GM19240 (cell line): ENCODE data around the gene IZUMO4.

ENCODE experiments used
- DNase-seq: peaks from one replicate; pipeline ENCODE4 v3.0.0; 2011; ENCODE audit warnings: low spot score; ENCODE audit not compliant: insufficient read length

IZUMO4 gene

DNA sequence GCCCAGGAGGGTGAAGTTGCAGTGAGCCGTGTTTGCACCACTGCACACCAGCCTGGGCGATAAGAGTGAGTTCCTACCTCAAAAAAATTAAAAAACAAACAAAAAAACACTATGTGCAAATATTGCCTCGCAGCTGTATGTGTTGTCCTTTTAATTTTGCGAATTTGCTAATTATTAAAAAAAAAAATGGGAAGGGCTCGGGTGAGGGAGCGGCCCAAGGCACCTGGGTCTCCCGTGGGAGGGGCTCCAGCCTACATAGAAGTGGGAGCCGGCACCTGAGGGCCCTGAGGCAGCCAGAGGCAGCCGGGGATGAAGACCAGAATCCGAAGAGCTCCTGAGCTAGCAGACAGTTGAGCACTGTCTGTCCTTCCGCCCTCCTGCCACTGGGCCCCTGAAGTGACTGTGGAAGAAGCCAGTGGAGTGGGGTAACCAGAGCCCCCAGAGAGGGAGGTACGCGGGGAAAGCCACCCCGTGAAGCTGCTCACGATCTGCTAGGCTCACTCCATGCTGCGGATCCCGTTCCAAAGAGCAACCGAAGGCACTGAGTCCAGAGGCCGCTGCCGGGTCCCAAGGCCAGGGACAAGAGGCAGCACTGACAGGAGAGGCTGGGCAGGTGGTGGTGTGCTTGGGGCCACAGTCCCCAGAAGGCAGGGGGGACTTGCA lies 6.5 kb downstream of the IZUMO4 start:
- DNase-seq, result no peak

DNA sequence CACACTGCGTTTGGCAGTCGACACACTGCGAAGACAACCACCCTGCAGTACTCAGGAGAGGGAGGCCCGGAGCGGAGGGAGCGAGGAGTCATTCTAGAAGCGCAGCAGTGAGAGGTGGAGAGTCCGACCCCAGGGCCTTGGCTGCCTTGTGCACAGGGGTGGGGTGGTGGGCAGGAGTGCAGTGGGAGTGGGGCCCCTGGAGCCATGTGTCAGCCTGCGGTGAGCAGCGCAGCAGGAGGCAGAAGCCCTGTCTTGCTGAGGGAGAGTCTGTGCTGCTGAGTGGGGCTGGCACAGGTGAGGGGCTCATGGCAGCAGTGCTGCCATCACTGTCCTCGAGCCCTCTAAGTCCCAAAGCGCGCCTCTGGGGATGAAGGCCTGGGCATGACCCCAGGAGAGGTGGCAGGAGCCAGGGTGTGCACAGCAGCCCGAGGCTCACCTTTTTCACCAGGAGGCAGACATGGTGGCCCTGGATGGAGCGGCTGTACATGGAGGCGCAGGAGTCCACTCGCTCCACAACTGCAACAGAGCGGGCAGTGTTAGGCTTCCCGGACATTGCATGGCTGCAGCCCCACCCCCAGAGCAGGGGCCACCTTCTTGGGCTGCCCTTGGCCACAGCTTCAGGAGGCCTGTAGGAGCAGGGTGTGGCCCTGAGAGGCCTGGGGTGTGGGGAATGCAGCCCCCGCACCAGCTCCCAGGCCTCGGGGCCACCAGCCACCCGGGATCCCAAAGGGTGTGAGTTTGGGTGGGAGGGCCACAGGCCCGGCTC lies 11.7 kb downstream of the IZUMO4 start:
- DNase-seq, result no peak

DNA sequence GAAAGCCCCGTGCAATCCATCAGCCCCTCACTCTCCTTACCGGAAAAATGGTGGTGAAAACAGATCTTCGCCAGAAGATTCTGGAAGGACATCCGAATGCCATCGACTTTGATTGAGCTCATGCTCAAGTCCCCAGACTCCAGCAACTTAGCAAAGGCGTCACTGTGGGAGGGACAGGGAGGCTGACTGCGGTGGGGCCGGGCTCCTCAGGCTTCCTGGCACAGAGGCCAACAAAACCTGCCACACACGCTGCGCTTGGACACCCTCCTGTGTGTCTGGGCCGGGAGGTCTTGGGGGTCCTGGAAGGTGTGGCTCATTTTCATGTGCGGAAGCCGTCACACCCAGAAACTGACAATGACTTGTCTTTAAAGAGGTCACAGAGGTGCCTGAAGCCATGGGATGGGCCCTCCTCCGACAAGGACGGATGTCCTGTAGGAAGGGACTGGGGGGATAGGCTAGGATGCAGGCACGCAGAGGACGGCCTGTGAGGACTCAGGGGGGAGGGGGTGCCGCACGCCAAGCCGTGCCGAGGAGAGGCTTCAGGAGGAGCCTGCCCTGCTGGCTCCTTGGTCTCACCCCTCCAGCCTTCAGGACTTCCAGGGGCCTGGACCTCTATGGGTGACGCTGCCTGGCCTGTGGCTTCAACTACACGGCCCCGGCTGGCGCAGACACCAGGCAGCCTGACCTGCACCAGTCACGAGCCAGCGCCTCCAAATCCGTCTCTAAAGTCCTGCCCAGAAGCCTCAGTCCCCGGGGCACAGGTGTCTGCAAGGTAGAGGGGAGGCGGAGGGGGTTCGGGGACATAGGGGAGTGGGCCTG lies 12.5 kb downstream of the IZUMO4 start:
- no peak for DNase-seq

DNA sequence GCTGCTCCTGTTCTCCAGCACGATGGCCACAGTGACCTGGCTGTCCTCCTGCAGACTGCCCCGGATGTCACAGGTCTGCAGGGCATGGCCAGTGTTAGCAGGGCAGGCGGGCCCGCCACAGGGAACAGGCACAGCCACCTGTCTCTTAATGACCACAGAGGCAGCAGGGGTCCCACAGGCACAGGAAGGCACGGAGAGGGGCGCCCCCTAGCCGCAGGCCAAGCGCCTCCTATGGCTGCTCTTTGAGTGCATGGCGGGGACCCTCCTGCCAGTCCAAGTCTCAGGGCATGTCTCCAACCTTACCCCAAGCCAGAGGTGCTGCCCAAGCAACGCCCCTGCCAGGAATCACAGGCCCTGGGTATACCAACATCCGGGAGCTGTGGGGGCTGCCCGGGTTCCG lies 14.1 kb downstream of the IZUMO4 start:
- no peak for DNase-seq

DNA sequence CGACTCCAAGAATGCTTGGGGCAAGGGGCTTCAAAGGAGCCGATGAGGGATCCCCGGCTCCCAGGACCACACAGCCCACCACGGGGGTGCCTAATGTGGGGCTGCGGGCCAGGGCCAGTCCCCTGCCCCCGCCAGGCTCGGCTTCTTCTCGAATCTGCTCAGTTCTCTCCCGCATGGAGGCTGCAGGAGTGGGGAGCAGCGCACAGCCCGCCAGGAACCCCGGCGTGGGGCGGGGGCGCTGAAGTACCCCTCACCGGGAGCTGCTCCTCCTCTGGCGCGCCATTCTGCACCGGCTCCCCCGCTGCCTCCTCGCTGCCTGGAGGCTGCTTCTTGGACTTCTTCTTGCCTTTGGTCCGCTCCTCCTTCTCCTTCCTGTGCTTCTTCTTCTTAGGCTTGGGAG lies 14.7 kb downstream of the IZUMO4 start:
- DNase-seq, result no peak

DNA sequence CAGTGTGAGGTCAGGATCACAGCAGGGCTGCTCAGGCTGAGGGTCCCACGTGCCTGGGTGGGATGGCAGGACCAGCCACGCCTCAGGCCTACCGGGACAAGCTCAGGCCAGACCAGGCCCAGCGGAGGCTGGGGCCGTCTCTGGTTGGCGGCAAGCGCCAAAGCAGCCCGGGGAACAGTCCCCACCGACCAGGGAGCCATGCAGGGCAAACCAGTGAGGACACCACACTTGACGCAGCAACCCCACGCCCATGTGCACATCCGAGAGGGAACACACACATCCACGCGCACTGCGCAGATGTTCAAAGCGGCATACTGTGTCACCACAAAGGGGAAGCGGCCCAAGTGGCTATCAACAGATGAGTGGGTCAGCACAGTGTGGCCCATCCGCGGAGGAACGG lies 15.2 kb downstream of the IZUMO4 start:
- no peak for DNase-seq

DNA sequence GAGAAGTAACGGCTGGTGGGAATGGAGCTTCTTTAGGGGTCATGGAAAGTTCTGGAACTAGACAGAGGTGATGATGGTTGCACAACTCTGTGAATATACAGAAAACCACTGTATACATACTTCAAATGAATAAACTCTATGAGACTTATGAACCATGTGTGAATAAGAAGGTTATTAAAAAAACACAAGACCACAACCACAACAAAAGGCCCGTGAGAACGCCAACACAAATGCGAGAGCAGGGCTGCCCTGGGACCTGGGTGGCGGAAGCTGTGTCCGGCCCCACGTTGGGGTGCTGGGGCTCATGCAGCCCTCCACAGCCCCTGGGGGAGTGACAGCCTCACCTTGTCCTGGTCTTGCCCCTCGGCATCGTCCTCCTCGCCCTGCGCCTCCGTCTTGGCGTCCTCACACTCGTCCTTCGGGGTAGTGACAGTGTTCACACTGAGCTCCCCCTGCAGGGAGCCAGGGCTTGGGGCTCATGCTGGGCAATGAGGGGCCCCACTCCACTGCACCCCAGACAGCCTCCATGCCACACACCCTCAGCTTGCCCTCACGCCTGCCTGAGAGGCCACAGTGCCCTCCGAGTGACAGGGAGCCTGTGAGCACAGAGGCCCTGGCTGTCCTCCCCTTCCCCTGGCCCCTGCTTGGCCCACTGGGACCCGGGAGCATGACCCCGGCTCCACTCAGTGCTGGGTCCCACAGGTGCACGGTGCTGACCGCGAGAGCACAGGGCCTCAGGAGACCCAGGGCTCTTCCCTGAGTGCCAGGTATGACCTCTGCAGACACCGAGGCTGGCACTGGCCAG lies 16.0 kb downstream of the IZUMO4 start:
- DNase-seq, result no peak

DNA sequence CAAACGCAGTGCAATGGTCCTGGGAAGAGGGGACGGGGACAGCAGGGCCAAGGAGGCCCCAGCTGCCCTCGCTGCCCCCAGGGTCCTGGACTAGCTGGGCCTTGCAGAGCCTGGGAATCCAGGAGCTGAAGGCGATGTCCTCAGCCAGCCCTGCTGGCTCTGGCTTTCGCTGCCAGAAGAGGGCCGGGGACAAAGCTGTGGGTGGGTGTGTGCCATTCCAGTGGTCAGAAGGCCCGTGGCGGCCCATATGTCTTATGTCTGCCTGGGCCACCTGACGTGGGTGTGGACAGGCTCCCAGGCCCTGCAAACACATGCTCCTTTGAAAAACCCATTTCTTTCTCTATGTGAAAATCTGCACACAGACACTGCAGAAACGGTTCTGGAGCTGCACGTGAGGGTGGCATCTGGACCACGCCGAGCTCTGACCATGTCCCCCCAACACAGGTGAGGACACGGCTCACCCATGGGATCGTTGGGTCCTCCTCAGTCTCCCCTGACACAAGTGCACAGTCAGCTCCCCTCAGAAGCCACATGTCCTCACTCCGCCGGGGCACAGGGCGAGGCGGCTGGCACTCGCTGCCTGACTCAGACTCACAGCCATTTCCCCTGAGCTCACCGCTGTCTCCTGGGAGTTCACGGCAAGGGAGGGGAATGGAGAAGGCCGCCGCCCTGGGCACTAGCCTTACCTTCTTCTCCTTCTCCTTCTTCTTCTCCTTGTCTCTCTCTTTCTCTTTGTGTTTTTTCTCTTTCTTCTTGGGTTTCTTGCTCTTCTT lies 16.9 kb downstream of the IZUMO4 start:
- no peak for DNase-seq

DNA sequence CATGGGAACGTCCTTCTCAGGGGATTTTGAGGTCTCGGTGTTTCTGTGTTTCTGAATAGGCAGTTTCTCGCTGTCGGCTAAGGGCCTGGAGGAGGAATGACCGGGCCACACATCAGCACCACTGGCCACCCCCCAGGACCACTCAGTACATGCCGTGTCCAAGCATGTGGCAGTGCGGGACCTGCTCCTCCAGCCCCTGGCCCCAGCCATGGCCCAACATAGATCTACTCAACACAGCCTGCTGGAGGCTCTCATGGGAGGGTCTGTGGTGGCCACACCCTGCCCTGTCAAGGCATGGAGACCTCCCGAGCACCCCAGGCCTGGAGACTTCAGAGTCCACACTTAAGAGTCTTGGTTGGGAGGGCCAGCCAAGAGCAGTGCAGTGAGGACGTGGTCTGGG lies 17.5 kb downstream of the IZUMO4 start:
- DNase-seq, result no peak

DNA sequence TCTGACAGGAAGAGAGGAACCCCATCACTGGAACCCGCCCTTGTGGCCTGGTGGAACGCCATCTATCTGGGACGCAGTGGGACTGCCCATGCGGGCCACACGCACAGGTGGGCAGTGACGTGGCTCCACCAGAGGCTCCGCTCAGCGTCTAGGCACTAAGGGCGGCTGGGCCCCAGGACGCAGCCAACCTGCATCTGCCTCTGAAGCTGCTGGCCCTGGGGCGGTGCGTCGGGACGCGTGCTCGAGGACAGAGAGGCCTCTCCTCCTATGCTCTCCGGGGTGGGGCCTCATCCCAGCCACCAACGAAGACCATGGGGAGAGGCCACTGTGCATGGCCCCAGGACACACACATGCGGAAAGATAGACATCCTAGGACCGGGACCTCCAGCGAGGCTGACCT lies 18.1 kb downstream of the IZUMO4 start:
- no peak for DNase-seq

DNA sequence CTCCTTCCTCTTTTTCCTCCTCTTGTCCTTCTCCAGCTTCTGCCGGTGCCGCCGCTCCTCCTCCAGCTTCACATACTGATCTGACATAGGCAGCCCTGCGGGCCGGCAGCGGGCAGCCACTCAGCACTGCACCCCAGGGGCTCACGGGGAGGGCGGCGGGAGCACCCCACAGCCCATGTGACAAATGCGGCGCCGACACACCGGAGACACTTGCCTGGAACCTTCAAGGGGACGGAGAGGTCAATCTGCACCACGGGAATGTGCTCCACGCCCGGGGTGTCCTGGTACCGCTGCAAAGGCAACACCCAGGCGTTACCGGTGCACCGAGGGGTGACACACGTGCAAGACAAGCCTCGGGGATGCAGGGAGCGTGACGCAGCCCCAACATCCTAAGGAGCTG lies 18.6 kb downstream of the IZUMO4 start:
- DNase-seq, result no peak

DNA sequence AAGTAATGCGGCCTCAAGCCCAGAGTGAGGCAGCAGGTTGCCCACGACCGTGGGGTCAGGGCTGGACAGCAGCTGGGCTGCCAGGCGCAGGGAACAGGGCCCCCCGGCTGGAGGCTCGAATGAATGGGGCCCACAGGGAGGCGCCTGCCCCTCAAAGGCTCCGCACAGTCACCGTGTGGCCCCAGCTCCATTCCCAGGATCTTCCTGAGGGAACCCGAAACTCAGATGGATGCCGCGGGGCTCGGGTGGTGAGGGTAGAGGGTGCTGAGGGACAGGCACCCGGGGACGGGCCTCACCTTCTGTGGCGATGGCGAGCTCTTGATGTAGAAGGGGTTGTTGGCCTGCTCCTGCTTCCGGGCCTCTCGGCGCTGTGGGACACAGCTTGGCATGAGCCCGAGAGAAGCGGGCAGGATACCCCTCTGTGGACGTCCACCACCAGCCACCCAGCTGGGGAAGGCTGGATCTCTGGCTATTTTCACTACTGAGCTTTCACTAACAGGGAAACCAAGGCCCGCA lies 19.3 kb downstream of the IZUMO4 start:
- no peak for DNase-seq

DNA sequence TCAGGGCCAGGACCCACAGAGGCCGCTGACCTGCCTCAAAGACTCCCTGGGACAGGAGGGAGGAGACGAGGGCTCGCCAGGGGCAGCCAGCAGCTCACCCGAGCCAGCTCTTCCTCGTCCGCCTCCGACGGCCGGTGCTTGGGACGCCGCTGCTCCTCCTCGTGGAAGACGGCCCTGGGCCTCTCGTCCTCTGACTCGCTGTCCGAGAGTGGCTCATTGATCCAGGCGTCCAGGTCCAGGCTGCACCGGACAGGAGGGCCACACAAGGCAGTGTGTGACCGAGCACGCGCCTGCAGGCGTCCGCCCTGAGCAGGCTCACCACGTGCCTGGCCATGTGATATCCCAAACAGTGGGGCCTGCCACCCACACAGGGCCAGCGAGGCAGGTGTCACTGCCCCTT lies 19.8 kb downstream of the IZUMO4 start:
- no peak for DNase-seq

DNA sequence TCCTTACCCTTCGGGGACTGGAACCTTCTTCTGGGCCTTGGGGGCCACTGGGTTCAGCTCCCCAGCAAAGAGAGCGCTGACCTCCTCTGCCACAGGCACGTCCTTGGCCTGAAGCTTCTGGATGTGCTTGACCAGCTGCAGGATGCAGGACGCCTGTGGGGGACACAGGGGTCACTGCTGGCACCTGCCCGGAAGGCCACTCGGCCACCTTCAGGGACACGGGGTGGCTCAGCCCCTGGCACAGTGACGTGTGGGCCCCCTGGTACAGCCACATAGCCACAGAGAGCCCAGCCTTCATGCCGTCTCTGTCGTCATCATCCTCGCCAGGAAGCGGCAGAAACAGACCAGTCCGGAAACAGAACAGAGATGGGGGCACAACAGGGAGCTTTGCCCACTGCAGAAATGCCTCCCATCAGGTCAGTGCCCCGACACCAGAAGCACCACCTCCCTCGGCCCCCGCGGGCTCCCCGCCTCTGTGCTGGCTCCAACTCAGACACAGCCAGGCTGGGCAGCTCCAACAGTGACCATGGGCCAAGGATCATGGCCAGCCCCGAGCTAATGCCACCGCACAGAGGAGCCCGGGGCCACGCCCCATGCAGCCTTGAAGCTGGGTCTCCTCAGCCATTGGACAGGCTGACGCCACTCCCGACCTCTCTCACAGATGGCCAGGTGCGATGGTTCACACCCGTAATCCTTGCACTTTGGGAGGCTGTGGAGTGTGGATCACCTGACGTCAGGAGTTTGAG lies 20.7 kb downstream of the IZUMO4 start:
- no peak for DNase-seq

DNA sequence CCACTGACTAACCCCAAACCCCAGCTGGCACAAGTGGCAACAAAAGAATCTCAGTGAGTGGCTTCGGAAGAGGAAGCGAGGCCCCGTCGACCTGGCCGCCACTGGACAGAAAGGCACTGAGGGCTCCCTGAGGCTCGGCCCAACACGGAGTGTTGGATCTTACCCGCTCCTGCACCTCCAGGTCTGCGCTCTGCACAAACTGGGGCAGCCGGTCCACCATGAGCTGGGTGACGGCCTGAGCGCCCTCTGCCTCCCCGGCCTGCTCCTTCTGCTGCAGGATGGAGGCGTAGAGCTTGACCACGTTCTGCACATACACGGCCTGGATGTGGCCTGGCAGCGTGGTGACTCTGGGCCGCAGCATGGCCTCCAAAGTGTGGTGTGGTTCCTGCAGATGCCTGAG lies 21.7 kb downstream of the IZUMO4 start:
- no peak for DNase-seq

DNA sequence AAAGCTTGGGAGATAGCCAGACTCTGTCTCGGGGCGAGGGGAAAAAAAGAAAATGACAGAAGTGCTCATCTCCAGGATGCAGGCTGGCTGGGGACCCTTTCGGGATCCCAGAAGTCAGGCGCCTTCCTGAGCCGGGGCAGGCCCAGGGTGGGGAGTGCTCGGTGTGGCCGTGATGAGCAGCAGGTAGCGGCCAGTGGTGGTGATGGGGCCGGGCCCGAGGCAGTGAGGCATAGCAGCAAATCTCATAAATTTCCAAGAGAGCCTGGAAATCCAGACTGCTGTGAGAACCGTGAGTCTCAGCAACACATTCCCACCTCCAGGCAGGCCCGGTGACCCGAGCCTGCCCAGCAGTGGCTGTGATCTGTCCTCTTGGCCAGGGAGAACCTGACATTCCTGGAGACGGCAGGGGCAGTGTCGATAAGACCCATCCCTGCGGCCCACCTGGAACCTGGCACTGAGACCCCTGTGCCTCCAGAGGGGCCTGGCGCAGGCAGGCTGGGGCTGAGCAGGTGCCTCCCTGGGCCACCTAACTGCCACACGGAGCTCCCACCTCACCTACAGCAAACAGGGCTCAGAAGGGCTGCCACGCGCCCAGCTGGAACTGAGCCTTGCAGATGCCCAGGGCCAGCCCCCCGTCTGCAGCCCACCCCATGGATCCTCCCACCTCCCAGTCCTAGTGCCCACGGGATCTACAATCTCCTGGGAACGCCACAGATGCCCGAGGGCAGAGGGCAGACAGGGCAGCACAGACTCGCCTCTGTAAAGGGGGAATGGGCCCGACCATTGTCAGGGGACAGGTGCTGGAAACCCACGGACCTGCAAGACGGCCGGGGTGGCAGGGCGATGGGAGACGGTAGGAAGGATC lies 23.4 kb downstream of the IZUMO4 start:
- DNase-seq, result no peak

DNA sequence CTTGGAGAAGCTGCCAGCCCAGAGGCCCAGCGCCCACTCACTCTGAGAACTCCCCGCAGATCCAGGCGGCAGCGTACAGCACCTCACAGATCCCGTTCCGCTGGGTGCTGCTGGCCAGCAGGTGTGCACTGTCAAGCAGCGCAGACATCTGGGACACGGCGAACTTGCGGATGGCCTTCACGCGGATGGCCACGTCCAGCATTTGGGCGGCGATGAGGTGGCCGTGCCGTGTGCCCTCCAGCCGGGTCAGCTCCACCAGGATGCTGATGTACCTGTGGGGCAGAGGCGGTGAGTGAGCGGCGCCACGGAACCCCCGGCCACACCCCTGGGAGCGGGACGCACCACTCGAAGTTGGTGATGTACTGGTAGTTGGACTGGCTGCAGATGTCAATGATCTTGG lies 24.1 kb downstream of the IZUMO4 start:
- no peak for DNase-seq

DNA sequence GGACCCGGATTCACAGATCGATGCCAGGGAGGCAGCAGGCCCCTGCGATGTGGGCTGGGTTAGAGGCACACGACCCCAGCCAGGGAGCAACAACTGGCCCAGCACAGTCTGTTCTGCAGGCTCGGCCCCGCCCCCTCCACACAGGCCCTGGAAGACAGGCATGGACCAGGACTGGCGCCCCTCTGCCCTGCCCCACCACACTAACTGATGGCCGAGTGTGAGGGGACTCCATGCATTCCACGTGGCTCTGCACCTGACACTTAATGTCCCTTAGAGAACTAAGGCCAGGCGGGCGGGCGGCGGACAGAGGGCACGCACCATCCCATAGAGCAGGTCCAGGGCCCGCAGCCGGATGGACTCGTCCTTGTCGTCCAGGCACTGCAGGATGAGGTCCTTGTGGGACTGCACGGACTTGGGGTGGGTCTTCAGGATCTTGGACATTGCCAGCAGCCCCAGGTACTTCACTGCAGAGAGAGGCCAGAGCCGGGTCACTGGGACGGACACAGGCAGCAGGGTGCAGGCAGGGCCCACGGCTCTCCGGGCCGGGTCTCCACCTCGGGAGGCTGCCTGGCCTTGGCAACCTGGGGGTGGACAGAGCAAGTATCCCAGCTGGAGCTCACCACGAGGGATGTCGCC lies 24.8 kb downstream of the IZUMO4 start:
- no peak for DNase-seq
